Bone marrow (tissue), 2 donors: Measurements from ENCODE around the gene TMEM59.
"Not testable (repeated sequence)": the region's sequence is repeated elsewhere in the genome, so short reads cannot be mapped to it uniquely, and the experiment has no call there.

Experiments
- DNase-seq, 2 donors: peaks; one replicate each; lab custom pipeline; 2025; lab: John Stamatoyannopoulos, UW

TMEM59 gene

GRCh38 chr1:54012863-54013262 lies 40.1 kb downstream of the TMEM59 start:
- DNase-seq: no peak

GRCh38 chr1:54012008-54012325 lies 41.0 kb downstream of the TMEM59 start:
- no peak for DNase-seq

- DNase-seq: no peak
Measured at GRCh38 chr1:54011316-54012007, 41.5 kb downstream of the TMEM59 start.

GRCh38 chr1:54010415-54011117 lies 42.4 kb downstream of the TMEM59 start:
- DNase-seq: no peak

GRCh38 chr1:54009406-54009805 lies 43.6 kb downstream of the TMEM59 start:
- no peak for DNase-seq

GRCh38 chr1:54008876-54009275 lies 44.1 kb downstream of the TMEM59 start:
- no peak for DNase-seq

DNA sequence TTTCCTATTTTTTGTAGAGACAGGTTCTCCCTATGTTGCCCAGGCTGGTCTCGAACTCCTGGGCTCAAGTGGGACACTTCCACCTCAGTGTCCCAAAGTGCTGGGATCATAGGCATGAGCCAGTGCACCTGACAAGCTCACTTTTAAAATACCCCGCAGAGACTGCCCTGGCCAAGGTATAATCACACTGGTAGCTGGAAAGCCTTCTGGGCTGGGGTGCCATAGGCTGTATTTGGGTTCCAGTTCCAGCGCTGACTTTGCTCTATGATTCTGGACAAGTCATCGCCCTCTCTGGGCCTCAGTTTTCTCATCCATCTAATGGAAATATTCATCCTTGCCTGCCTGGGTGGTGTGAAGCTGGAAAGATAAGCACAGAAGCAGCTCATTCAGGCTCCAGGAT lies 45.4 kb downstream of the TMEM59 start:
- DNase-seq: no peak

GRCh38 chr1:54006508-54006907 lies 46.5 kb downstream of the TMEM59 start:
- no peak for DNase-seq

- DNase-seq: no peak
Measured at GRCh38 chr1:54004481-54005049, 48.4 kb downstream of the TMEM59 start.

DNA sequence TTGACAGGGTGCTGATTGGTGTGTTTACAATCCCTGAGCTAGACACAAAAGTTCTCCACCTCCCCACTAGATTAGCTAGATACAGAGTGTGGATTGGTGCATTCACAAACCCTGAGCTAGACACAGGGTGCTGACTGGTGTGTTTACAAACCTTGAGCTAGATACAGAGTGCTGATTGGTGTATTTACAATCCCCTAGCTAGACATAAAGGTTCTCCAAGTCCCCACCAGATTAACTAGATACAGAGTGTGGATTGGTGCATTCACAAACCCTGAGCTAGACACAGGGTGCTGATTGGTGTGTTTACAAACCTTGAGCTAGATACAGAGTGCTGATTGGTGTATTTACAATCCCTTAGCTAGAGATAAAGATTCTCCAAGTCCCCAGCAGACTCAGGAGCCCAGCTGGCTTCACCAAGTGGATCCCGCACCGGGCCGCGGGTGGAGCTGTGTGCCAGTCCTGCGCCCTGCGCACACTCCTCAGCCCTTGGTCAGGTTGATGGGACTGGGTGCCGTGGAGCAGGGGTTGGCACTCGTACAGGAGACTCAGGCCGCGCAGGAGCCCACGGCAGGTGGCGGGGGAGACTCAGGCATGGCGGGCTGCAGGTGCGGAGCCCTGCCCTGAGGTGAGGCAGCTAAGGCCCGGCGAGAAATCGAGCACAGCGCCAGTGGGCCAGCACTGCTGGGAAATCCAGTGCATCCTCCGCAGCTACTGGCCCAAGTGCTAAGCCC lies 49.1 kb downstream of the TMEM59 start:
- not testable (repeated sequence) for DNase-seq

DNA sequence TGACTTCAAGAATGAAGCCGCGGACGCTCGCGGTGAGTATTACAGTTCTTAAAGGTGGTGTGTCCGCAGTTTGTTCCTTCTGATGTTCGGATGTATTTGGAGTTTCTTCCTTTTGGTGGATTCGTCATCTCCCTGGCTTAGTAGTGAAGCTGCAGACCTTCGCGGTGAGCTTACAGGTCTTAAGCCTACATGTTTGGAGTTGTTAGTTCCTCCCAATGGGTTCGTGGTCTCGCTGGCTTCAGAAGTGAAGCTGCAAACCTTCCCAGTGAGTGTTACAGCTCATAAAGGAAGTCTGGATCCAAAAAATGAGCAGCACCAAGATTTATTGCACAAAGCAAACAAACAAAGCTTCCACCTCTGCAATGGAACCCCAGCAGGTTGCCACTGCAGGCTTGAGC lies 49.8 kb downstream of the TMEM59 start:
- no peak for DNase-seq

DNA sequence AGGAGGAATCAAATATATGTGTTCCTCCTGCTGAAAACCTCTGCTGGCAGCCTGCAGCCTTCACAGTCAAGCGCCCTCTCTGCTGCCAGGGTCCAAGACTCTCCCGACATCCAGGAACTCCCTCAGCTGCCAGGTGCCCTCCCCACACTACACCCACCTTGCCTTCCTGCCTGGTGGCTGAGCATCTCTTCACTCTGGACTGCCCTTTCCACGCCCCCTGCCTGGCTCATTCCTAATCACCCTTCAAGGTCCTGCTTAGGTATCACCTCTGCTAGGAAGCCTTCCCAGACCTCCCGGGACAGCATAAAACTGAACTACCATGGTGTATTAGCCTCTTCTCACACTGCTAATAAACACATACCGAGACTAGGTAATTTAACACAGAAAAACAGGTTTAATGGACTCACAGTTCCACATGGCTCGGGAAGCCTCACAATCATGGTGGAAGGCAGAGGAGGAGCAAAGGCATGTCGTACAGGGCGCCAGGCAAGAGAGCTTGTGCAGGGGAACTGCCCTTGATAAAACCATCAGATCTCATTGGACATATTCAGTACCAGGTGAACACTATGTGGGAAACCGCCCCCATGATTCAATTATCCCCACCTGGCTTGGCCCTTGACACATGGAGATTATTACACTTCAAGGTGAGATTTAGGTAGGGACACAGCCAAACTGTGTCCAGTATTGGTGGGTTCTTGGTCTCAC lies 50.3 kb downstream of the TMEM59 start:
- DNase-seq: no peak

GRCh38 chr1:54001591-54001990 lies 51.4 kb downstream of the TMEM59 start:
- no peak for DNase-seq

- DNase-seq: no peak
Measured at GRCh38 chr1:53999920-54000319, 53.1 kb downstream of the TMEM59 start.

GRCh38 chr1:53998223-53998622 lies 54.8 kb downstream of the TMEM59 start:
- no peak for DNase-seq

DNA sequence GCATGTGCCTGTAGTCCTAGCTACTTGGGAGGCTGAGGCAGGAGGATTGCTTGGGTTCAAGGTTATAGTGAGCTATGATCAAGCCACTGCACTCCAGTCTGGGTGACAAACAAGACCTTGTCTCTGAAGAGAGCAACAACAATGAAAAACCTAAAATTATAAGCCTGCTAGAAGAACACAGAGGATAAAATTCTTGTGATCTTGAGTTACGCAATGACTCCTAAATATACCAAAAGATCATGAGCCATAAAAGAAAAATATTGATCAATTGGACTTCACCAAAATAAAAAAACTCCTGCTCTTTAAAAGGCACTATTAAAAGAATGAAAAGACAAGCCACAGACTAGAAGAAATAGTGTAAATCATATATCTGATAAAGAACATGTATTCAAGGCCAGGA lies 57.3 kb downstream of the TMEM59 start:
- DNase-seq: no peak

DNA sequence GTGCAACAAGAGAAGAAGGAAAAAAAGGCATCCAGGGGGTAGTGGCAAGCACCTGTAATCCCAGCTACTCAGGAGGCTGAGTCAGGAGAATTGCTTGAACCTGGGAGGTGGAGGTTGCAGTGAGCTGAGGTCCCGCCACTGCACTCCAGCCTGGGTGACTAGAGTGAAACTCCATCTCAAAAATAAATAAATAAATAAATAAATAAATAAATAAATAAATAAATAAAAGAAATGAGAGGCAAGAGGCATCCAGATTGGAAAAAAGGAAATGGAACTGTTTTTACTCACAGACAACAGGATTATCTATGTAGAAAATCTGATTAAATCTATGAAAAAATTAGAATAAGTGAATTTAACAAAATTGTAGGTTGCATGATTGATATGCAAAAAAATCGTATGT lies 58.5 kb downstream of the TMEM59 start:
- not testable (repeated sequence) for DNase-seq

- DNase-seq: no peak
Measured at GRCh38 chr1:53992085-53992874, 60.7 kb downstream of the TMEM59 start.

- no peak for DNase-seq
Measured at GRCh38 chr1:53987880-53988279, 65.1 kb downstream of the TMEM59 start.

GRCh38 chr1:53986458-53986857 lies 66.5 kb downstream of the TMEM59 start:
- no peak for DNase-seq

- no peak for DNase-seq
Measured at GRCh38 chr1:53984726-53985125, 68.3 kb downstream of the TMEM59 start.

DNA sequence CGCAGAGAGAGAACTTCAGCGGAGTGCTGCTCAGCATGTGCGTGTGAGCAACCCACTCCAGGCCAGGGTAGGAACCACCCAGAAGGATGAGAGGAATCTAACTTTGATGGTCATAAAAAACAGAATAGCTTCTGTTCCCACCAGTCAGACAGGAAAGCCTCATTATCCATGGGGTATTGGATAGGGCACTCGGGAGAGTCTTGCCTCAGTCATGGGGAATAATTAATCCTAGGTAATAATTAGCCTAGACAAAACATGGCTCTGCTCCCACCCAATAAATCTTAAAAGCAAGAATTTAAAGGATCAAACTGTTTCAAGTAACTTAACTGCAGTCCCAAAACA lies 70.3 kb downstream of the TMEM59 start:
- no peak for DNase-seq
